Measurements from ENCODE around the gene KLHDC3.
A peak's percentile ranks its signal among the peaks of the same experiment; 100 is the strongest.

The KLHDC3 gene

DNA sequence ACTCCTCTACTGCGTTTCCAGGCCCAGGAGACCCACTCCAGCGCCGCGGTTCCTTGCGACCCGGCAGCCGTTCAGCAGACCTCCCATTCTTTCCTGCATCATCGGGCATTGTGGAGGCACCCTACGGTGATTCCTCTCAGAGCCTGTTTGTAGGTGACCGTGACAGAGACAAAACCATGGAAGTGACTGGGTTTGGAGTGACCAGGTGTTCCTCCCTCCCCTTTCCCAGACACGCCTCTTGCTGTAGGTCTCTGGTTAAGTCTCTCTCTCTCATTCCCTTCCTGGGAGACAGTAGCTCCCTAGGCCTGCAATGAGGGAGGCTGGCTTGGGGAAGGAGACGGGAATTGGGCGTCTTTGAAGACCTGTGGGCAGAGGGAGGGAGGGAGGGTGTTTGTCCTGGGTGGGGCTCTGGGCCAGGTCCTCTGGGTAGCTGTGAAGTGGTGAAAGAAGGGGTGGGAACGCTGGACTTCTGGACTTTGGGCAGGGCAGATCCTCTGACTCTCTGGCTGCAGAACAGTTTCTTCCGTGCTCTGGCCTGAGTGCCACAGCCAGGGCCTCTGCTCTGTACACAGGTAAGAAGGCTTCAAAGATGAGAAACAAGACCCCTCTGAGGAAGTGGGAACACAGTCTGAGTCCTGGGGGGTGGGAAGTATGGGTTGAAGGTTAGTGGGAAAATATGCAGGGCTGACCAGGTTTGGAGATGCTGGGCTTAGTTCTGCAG lies 46.1 kb downstream of the KLHDC3 start:
- DNase-seq = no peak

DNA sequence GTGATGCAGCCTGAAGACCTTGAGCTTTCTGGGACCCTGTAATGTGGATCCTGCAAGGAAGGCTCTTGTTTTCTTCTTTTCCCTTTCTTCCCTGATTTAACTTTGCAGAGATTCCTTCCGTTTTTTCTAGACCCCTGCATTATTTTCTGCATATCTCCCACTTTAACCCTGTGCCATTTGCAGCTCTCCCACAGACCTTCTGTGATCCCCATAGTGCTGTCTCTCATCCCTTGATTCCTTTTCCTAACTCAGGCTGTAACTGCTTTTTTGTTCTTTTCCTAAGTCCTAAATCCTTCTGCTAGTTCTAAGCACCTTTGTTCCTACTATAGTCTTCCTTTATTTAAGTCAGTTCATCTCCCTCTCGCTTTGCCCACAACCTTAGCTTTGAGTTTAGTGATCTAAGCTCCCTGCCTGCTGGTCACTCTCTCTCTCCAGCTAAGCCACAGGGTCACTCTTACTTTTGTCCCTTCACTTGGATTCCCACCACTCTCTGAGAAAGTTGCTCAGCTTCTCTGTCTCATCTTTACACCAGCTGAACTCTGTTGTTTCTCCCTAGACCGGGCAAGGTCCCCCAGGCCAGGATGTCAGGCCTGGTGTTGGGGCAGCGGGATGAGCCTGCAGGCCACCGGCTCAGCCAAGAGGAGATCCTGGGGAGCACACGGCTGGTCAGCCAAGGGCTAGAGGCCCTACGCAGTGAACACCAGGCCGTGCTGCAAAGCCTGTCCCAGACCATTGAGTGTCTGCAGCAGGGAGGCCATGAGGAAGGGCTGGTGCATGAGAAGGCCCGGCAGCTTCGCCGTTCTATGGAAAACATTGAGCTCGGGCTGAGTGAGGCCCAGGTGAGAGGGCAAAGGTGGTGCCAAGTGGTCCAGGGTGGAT lies 46.9 kb downstream of the KLHDC3 start:
- DNase-seq = no peak

DNA sequence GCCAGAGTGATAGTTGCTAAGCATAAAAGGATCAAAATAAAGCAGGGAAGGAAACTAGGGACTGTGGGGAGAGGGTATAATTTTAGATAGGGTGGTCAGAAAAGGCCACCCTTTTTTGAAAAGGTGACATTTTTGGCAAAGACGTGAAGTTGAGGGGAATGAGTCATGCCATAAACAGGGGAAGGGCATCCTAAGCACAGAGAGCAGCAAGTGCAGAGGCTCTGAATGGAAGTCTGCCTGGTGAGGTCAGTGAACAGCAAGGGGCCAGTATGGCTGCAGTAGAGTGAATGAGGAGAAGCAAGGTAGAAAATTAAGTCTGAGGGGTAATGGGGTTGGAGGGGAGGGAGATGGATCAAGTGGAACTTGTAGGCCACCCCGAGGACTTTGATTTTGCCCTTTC lies 47.8 kb downstream of the KLHDC3 start:
- no peak for DNase-seq

GRCh38 chr6:43062818-43063217 lies 48.8 kb downstream of the KLHDC3 start:
- no peak for DNase-seq

DNA sequence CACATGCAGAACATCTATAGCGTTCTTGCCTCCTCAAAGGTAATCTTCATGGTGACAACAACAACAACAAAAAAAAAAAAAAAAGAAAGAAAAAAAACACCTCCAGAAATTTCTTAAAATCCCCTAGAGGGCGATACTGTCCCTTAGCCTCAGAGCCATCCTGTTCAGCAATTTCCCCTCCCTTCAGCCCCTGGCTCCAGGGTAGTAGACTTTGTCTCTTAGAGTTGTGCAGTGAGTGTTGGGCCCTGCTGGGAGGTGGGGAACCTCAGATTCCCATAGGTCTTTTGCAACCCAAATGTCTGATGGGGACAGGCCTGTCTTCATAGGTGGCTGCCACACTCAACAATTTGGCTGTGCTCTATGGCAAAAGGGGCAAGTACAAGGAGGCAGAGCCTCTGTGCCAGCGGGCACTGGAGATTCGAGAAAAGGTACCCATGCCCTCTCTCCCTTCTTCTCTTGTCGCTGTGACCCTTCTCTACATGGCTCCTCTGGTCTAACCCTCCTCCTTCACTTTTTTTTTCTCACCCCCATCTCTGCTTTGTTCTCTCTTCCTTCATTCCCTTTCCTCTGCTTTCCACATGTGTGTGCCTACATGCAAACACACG lies 56.1 kb downstream of the KLHDC3 start:
- peak; percentile 13 for DNase-seq
